HEK293T (cell line): Measurements from ENCODE around the gene GCM1.

Experiments
- ARNT ChIP-seq: fragments of 450-650 bp; IDR thresholded peaks from 2 replicates; pipeline ENCODE4 v1.6.1; 2017; ENCODE audit warnings: mild to moderate bottlenecking
- BHLHE40 ChIP-seq: fragments of 450-650 bp; IDR thresholded peaks from 2 replicates; pipeline ENCODE4 v1.6.1; 2016; ENCODE audit warnings: mild to moderate bottlenecking, moderate library complexity, borderline replicate concordance
- CTBP1 ChIP-seq: fragments of 450-650 bp; IDR thresholded peaks from 2 replicates; pipeline ENCODE4 v1.6.1; 2016; ENCODE audit warnings: borderline replicate concordance
- ELF4 ChIP-seq: fragments of 450-650 bp; IDR thresholded peaks from 2 replicates; pipeline ENCODE4 v1.6.1; 2017; ENCODE audit warnings: antibody characterized with exemption
- FOXA1 ChIP-seq: fragments of 450-650 bp; IDR thresholded peaks from 2 replicates; pipeline ENCODE4 v1.6.1; 2016; ENCODE audit warnings: mild to moderate bottlenecking
- FOXK2 ChIP-seq: fragments of 450-650 bp; IDR thresholded peaks from 2 replicates; pipeline ENCODE4 v1.6.1; 2016; ENCODE audit warnings: mild to moderate bottlenecking
- FOXM1 ChIP-seq: fragments of 450-650 bp; IDR thresholded peaks from 2 replicates; pipeline ENCODE4 v1.6.1; 2017; ENCODE audit warnings: mild to moderate bottlenecking, borderline replicate concordance
- HDGF ChIP-seq: fragments of 450-650 bp; IDR thresholded peaks from 2 replicates; pipeline ENCODE4 v1.6.1; 2017; ENCODE audit warnings: antibody characterized with exemption, borderline replicate concordance
- L3MBTL2 ChIP-seq: fragments of 450-650 bp; conservative IDR thresholded peaks from 2 replicates; pipeline ENCODE4 v1.6.1; 2016; ENCODE audit warnings: mild to moderate bottlenecking
- NFRKB ChIP-seq: fragments of 450-650 bp; IDR thresholded peaks from 2 replicates; pipeline ENCODE4 v1.6.1; 2016; ENCODE audit warnings: mild to moderate bottlenecking, moderate library complexity
- PKNOX1 ChIP-seq: fragments of 450-650 bp; IDR thresholded peaks from 2 replicates; pipeline ENCODE4 v1.6.1; 2016
- SP1 ChIP-seq: fragments of 450-650 bp; IDR thresholded peaks from 2 replicates; pipeline ENCODE4 v1.6.1; 2017
- SUZ12 ChIP-seq: fragments of 450-650 bp; IDR thresholded peaks from 2 replicates; pipeline ENCODE4 v1.6.1; 2016; ENCODE audit warnings: mild to moderate bottlenecking
- TARDBP ChIP-seq: fragments of 450-650 bp; IDR thresholded peaks from 2 replicates; pipeline ENCODE4 v1.6.1; 2016

GRCh38 chr6:53095716-53096115, 52.9 kb downstream of the GCM1 start:
- TF ChIP-seq FOXM1 (no peak), TARDBP (no peak), SP1 (no peak), SUZ12 (no peak), L3MBTL2 (no peak), BHLHE40 (no peak), PKNOX1 (no peak), FOXK2 (no peak), ARNT (no peak), ELF4 (no peak), NFRKB (no peak), HDGF (no peak), CTBP1 (no peak), FOXA1 (no peak)
